ENCODE data around the gene AKAP13. TPM values are rescaled to one million over a fixed set of nuclear protein-coding genes. Genes with fewer than 3 reads are reported as not detected.

Gene AKAP13
- total RNA-seq, 4 donors from 2014 or later: 131 to 265 (median 224) TPM

DNA sequence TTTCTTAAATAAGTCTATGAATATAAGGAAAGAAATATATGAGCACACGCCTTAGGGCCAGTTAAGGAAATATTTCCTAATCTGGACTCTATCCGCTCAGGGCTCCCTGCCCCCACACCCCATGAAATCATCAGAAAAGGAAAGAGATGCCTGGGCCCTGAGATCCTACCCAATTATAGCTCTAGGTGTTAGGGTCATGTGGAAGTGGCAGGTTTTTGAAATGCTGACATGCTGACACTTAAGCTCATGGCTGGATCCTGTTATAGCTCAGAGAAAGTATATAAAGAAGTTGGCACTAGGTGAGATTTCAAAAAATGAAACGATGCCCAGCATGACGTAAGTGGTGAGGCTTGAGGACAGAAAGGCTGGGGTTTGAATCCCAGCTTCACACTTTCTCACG is 43.5 kb upstream of the AKAP13 start:
- TF ChIP-seq, protein P1, sequence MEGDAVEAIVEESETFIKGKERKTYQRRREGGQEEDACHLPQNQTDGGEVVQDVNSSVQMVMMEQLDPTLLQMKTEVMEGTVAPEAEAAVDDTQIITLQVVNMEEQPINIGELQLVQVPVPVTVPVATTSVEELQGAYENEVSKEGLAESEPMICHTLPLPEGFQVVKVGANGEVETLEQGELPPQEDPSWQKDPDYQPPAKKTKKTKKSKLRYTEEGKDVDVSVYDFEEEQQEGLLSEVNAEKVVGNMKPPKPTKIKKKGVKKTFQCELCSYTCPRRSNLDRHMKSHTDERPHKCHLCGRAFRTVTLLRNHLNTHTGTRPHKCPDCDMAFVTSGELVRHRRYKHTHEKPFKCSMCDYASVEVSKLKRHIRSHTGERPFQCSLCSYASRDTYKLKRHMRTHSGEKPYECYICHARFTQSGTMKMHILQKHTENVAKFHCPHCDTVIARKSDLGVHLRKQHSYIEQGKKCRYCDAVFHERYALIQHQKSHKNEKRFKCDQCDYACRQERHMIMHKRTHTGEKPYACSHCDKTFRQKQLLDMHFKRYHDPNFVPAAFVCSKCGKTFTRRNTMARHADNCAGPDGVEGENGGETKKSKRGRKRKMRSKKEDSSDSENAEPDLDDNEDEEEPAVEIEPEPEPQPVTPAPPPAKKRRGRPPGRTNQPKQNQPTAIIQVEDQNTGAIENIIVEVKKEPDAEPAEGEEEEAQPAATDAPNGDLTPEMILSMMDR (IDR thresholded peaks at IDR 0.05; ENCODE audit: low read depth): no peak

DNA sequence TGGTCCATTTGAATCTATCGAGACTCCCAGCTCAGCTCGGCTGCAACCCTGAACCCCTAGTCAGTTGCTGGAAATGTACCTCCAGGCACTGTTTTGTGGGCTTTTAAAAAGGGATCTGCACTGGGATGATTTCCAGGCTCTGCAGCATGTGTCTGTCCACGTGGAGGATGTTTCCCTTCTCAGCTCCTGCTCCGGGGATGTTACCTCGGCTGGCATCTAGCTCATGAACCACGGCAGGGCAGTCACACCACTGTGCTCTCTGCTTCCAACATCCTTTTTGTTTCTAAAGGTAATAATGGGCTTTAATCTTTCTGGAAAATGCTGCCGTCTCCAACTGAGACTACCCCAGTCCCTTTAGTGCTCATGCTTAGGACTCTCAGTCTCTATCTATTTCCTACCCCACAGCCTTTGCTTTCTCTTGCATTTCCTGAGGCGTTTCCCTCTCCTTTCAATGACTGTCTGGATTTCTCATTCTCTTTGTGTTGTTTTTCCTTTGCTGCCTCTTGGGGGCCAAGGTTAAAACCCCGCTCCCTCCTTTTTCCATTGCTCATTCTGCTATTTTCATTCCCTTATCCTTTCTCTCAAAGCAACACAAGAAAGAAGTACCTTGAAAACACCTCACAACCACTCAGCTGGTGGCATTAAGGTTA is 42.9 kb upstream of the AKAP13 start:
- TF ChIP-seq, protein P1 (IDR thresholded peaks at IDR 0.05; ENCODE audit: low read depth): no peak

DNA sequence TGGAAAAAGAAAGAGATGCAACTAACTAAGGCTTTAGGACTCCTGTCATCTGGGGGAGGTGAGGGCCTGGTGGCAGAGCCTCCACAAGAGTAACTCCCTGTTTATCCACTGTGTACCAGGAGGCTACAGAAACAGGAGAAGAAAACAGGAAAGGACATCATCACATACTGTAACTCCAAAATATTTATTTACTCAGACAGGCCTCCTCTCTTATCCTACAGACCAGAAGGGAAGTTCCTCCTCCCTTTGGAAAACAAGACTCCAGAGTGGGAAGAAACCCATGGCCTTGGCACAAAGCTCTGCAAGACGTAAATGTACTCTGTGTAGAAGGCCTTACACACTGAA is 40.1 kb upstream of the AKAP13 start:
- TF ChIP-seq, protein P1 (IDR thresholded peaks at IDR 0.05; ENCODE audit: low read depth): no peak

DNA sequence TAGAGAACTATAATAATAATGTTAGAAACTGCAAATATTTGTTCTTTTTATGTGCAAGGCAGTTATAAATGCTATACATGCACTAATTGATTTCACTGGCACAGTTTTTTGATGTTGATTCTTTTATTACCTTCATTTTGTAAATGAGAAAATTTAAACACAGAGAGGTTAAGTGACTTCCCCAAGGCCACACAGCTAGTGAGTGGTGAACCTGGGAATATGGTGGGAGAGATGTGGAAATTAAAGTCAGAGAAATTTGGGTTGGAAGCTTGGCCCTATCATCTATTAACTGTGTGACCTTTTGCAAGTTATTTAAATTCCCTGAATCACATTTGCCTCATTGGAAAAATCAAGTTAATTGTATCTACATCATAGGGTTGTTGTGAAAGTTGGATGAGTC is 39.6 kb upstream of the AKAP13 start:
- TF ChIP-seq, protein P1 (IDR thresholded peaks at IDR 0.05; ENCODE audit: low read depth): no peak

DNA sequence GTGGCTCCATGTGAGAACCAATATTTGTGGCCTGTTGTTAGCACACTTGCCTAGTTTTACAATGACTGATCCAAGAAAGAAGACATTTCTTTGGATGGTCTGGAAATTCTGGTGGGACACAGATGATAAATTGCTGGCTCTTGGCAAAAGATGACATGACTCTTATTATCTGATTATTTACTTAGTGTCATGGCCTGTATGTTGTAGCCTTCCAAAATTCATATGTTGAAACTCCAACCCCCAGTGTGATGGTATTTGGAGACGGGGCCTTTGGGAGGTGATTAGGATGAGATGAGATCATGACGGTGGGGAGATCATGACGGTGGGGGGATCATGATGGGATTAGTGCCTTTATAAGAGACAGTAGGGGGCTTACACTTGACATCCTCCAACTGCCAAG is 30.0 kb upstream of the AKAP13 start:
- TF ChIP-seq, protein P1 (IDR thresholded peaks at IDR 0.05; ENCODE audit: low read depth): no peak

DNA sequence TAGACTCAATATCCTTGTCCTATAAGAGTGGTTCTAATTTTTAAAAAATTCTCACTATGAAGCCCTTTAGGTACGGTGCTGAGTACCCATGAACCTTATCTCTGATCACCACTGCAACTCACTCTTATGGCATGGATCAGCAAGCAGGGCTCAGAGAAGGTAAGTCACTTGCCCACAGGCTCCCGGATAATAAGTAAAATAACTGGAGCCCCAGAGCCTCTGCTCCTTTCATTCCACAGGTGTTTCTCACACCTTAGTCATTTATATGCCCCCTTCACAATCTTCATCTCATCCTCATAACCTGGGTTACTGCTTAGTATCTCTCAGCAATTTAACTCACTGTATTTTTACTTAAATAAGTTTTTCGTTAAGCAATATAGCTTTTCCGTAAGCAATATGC is 28.4 kb upstream of the AKAP13 start:
- TF ChIP-seq, protein P1 (IDR thresholded peaks at IDR 0.05; ENCODE audit: low read depth): no peak

DNA sequence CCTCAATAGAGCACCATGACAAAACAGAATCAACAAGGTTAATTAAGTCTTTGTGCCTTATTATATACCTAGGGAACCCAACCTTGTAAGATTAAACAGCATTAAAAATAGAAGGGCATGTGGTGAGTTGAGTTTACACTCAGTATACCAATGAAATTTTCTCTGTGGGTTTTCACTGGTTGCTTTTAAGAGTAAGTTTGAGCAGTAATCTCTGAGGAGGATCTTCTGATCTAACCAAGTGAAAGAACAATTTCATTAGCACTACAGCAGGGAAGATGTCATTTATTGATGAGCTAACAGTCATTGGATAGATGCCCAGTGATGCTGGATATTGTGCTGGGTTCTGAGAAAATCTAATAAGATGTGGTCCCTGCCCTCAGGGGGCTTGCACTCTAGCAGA is 26.9 kb upstream of the AKAP13 start:
- TF ChIP-seq, protein P1 (IDR thresholded peaks at IDR 0.05; ENCODE audit: low read depth): no peak
